Stimulated activated CD4-positive, alpha-beta T cell treated with anti-CD3 and anti-CD28 coated beads, Interleukin-1b, Interleukin-23, amount 100 ng/mL, for 48 hours (primary cell): ENCODE data around the gene SPECC1L.
A peak's percentile ranks its signal among the peaks of the same experiment; 100 is the strongest.

ENCODE experiments used
- DNase-seq: peaks from one replicate; pipeline ENCODE4 v3.0.0-alpha.2; 2020

The SPECC1L gene

DNA sequence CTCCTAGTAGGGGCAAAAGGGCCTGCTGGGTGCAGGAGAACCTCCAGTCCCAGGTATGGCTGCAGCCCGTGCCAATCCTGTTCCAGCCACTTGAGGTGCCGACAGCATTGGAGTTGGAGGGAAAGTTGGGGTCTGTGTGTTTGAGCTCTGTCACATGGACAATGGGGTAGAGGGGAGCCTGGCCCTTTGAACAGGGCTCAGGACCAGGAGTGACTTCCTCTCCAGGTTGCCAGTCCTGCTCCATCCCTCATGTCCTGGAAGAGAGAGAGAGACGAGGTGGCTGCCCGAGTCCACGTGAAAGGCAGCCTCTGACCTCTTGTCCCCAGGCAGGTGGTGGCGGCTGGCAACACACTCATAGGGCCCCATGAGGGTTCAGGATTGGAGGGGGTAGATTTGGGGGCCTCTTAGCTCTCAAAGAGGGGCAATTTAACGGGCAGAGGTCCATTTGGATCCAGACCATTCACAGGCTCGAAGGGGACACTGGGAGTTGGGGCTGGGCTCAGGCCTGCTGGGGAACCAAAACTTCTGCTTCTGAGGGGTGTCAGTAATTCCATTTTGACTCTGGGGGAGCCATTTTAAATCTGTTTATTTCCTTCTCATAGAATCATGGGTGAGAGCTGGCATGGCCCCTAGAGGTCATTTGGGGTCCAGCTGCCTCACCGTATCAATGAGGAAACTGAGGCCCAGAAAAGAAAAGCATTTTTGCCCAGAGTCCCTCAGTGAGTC is 160.8 kb downstream of the SPECC1L start:
- no peak for DNase-seq

GRCh38 chr22:24432059-24432853 is 161.6 kb downstream of the SPECC1L start:
- DNase-seq = peak; percentile 60

GRCh38 chr22:24433001-24433827 is 162.6 kb downstream of the SPECC1L start:
- DNase-seq = no peak

GRCh38 chr22:24433828-24434470 is 163.3 kb downstream of the SPECC1L start:
- no peak for DNase-seq

GRCh38 chr22:24434471-24435322 is 164.1 kb downstream of the SPECC1L start:
- peak; percentile 85 for DNase-seq

- no peak for DNase-seq
These were observed 164.7 kb downstream of the SPECC1L start for GRCh38 chr22:24435323-24435645.

DNA sequence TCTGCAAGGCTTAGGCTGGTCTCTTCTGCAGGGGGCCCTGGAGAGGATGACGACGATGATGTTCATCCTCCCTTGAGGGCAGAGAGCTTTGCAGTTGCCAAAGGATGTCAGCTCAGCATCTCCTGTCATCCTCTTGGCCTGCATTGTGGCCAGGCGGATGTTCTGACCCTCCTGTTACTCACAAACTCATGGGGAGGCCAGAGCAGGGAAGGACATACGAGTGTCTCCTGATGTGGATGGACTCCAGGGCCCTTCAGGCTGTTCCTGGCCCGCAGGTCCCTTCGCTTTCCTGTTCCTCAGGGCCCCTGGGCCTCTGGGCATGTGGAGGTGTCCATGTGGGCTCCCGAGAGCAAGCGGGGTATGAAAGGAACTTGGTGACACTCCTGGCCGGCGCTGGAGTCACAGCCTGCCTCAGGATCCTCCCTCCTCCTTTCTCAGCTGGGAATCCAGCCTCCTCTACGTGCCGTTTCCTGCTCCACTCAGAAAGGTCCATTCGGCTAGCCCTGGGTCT is 165.3 kb downstream of the SPECC1L start:
- DNase-seq = no peak

DNA sequence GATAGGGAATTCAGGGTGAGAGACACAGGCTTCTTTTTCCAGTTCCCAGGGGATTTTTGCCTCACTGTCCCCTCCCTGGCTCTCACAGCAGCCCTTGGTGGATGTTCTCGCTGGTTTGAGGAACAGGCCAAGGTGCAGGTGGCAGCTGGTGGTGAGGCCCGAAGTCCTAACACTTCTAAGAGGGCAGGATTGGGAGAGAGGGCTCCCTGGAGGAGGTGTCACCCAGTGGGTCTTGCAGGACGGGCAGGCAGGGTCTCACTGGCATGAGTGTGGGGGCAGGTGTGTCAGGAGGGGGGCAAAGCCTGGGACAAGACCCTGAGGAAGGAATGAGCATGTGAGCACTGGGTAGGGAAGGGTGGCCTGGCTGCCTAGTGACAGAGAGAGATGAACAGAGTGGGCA is 165.9 kb downstream of the SPECC1L start:
- no peak for DNase-seq

- no peak for DNase-seq
These were observed 166.5 kb downstream of the SPECC1L start for GRCh38 chr22:24437091-24437490.

DNA sequence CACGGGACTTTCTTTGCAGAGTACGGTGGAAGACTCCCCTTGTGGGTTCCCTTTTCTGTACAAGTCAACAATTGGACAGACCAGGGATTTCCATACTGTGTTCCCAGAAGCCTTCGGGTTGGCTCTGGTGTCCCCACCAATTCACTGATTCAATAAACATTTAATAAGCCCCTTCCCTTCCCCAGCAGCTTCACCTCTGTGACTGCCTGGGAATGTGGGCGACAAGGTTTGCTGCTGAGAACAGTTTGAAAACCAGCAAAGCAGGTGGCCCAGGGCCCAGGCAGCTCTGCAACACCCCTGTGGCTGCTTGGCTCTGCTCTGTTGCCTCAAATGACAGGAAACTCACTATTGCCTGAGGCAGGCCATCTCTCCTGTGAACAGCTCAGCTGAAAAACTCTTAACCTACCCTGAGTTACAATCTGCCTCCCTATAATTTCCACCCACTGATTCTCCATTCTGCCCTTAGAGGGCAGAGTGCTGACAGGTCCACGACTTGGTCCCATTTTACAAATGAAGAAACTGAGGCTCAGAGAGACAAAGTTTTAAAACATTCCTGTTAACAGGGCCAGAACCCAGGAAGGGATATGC is 167.2 kb downstream of the SPECC1L start:
- DNase-seq = no peak

DNA sequence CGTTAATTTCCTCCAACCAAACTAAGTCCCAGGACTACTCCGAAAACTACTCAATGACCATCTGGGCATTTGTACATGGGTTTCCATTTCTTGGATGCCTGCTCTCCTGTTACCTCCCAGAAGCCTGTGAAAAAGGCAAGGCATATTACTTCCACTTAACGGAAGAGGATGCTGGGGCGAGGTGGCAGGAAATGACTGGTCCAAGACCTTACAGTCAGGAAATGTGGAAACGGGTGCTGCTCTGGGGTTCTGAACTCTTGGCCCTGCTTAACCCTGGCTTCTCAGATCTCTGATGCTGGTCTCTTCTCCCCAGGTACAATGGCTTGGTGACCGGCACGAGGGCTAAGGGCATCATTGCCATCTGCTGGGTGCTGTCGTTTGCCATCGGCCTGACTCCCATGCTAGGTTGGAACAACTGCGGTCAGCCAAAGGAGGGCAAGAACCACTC is 169.7 kb downstream of the SPECC1L start:
- no peak for DNase-seq

DNA sequence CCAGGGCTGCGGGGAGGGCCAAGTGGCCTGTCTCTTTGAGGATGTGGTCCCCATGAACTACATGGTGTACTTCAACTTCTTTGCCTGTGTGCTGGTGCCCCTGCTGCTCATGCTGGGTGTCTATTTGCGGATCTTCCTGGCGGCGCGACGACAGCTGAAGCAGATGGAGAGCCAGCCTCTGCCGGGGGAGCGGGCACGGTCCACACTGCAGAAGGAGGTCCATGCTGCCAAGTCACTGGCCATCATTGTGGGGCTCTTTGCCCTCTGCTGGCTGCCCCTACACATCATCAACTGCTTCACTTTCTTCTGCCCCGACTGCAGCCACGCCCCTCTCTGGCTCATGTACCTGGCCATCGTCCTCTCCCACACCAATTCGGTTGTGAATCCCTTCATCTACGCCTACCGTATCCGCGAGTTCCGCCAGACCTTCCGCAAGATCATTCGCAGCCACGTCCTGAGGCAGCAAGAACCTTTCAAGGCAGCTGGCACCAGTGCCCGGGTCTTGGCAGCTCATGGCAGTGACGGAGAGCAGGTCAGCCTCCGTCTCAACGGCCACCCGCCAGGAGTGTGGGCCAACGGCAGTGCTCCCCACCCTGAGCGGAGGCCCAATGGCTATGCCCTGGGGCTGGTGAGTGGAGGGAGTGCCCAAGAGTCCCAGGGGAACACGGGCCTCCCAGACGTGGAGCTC is 170.2 kb downstream of the SPECC1L start:
- no peak for DNase-seq

GRCh38 chr22:24441406-24442351 is 171.0 kb downstream of the SPECC1L start:
- DNase-seq = no peak

DNA sequence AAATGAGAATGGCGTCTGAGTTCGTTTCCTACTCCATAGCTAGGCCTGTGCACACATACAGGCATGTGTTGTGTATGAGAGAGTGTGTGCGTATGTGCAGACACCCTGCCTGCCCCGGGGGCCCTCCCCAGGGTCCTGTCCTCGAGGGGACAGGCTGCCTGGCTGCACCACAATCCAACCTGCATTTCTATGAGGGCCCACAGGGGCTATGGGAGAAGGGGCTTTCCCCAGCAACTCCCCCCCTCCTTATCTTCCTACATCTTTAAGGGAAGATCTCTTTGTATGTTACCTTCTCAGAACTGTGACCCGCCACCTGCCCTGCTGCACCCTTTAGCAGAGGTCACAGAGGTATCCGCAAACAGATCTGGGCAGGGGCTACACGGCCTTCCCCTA is 171.7 kb downstream of the SPECC1L start:
- DNase-seq = no peak

DNA sequence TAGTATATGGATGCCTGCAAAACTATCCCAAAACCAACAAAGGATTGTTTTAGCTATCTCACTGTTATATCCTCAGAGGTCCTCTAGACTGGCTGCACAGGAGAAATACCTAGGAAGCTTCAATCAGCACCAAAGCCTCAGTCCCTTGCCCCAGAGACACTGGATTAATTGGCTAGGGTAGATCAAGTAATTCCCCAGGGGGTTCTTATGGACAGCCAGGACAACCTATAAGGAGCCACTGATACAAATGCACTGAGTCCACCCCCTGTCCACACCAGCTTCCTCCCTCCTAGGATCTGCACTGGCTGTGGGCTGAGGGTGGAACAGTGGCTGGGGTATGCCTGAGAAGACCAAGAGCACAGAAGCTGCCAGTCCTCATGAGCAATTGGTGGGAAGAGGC is 173.0 kb downstream of the SPECC1L start:
- DNase-seq = no peak

GRCh38 chr22:24444251-24444650 is 173.6 kb downstream of the SPECC1L start:
- DNase-seq = no peak

DNA sequence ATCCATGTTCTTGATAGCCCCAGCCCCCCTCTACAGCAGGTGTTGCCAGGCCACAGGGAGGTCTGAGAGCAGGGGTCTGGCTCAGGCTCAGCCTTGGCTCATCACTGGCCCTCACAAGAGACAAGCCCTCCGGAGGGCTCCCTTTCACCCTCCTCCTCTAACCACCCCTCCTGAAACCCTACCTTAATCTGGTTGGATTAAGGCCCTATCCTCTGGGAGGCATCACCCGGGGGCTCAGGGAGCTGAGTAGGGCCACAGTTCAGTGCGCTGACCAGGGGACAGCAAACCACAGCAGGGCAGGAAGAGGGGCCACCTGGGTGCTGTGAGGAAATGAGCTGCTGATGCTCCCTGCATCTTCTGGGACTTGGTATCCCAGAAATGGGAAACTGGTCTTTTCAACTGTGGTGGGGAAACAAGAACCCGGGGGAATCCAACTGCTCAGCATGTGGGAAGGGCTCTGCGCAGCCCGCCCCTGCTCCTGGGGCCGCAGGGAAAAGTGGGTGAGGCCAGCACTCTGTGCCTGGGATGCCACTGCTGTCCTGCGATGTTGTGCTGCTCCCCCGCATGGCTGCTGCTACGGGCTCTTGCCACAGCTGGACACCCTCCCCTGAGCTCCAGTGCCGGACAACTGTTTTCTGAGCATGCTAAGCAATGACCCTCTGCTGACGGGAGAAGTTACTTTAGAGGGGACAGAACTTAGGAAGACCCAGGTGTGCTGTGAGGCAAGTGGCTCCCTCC is 174.3 kb downstream of the SPECC1L start:
- DNase-seq = no peak

DNA sequence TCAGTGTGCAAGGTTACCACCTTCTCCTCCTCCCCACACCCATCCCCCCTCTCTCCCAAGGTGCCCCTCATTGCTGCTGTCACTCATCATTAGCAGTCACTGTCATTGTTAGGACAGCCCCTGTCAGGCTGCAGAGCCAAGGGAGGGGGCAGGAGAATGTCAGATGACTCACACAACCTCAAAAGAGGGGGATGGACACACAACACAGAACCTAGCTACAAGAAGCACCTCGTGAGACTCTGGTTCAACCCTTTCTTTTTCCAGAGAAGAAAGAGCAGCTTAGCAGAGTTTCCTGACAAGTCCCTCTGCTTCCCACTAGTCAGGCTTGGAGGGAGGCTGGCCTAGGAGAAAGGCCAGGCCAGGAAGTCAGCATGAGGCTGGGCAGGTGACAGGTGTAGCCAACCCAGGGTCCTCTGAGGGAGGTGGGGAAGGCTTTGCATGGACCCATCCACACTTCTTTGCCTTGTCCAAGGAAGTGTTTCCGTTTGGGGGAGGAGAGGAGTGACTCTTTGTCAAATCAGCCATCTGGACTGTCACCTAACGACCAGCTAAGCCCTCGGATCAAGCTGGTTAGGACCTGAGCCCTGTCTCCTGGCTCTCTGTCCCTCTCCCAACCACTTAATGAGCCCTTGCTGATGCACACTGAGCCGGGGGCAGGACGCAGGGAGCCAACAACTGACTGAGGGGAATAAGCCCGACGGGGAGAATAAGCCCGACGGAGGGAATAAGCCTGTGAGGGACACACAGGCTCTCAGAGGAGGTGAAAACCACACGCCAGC is 175.0 kb downstream of the SPECC1L start:
- DNase-seq = no peak
